H54 (cell line): ENCODE data around the gene SLC5A10.

Experiments
- DNase-seq: peaks from one replicate; pipeline ENCODE4 v3.0.0; 2011; ENCODE audit warnings: low spot score, mixed read lengths; ENCODE audit not compliant: insufficient read length
- FAIRE-seq: peaks from 3 replicates; lab custom pipeline; 2011; peaks lifted over from hg19 to GRCh38; lab: Jason Lieb, UNC
- POLR2A ChIP-seq: IDR thresholded peaks from 2 replicates; pipeline ENCODE4 v1.6.1; 2011; ENCODE audit warnings: low read depth, mild to moderate bottlenecking, low read length

SLC5A10 gene

GRCh38 chr17:18965530-18966236, 13.7 kb downstream of the SLC5A10 start:
- no peak for FAIRE-seq
- TF ChIP-seq POLR2A: no peak
- no peak for DNase-seq

- no peak for DNase-seq
- no peak for TF ChIP-seq POLR2A
- no peak for FAIRE-seq
Observed at GRCh38 chr17:18966831-18967624, 15.1 kb downstream of the SLC5A10 start.

- no peak for FAIRE-seq
- DNase-seq: no peak
- TF ChIP-seq POLR2A: no peak
Observed at GRCh38 chr17:18967916-18968315, 16.0 kb downstream of the SLC5A10 start.

GRCh38 chr17:18968345-18968744, 16.4 kb downstream of the SLC5A10 start:
- no peak for TF ChIP-seq POLR2A
- DNase-seq: no peak
- no peak for FAIRE-seq

GRCh38 chr17:18968945-18969887, 17.3 kb downstream of the SLC5A10 start:
- no peak for TF ChIP-seq POLR2A
- peak; percentile 30 for FAIRE-seq
- DNase-seq: peak; percentile 86

- no peak for FAIRE-seq
- TF ChIP-seq POLR2A: no peak
- no peak for DNase-seq
Observed at GRCh38 chr17:18970582-18971480, 18.9 kb downstream of the SLC5A10 start.

GRCh38 chr17:18971801-18972200, 19.8 kb downstream of the SLC5A10 start:
- no peak for FAIRE-seq

GRCh38 chr17:18974407-18975149, 22.6 kb downstream of the SLC5A10 start:
- FAIRE-seq: peak; percentile 57

More at GRCh38 chr17:18971801-18972200, 19.8 kb downstream of the SLC5A10 start:
- TF ChIP-seq POLR2A: no peak
- no peak for DNase-seq

GRCh38 chr17:18975597-18975996, 23.6 kb downstream of the SLC5A10 start:
- DNase-seq (no peak), FAIRE-seq (no peak)
- no peak for TF ChIP-seq POLR2A

More at GRCh38 chr17:18974407-18975149, 22.6 kb downstream of the SLC5A10 start:
- no peak for TF ChIP-seq POLR2A
- DNase-seq: peak; percentile 83

GRCh38 chr17:18976201-18976600, 24.2 kb downstream of the SLC5A10 start:
- FAIRE-seq (no peak), DNase-seq (no peak)
- no peak for TF ChIP-seq POLR2A

GRCh38 chr17:18977021-18977420, 25.1 kb downstream of the SLC5A10 start:
- TF ChIP-seq POLR2A: no peak
- no peak for DNase-seq
- FAIRE-seq: no peak

- TF ChIP-seq POLR2A: no peak
- DNase-seq (no peak), FAIRE-seq (no peak)
Observed at GRCh38 chr17:18977646-18978045, 25.7 kb downstream of the SLC5A10 start.

GRCh38 chr17:18978050-18978449, 26.1 kb downstream of the SLC5A10 start:
- DNase-seq (no peak), FAIRE-seq (no peak)
- TF ChIP-seq POLR2A: no peak
